SK-N-SH (cell line): ENCODE data around the gene SMYD3. TPM values are rescaled to one million over a fixed set of nuclear protein-coding genes. Genes with fewer than 3 reads are reported as not detected.

Source experiments
- CTCF ChIA-PET: fragments of 300-600, 350-600 bp; formaldehyde crosslinking; extraction: SDS; loops from one replicate; lab custom pipeline; 2021; lab: Yijun Ruan, JAX
- POLR2A ChIA-PET: fragments of 350-600 bp; sonication (Branson Sonifier 250); formaldehyde crosslinking; extraction: SDS; loops from one replicate; lab custom pipeline; 2020; ENCODE audit warnings: antibody characterized with exemption, inconsistent platforms; lab: Yijun Ruan, JAX
- DNase-seq: peaks from one replicate; pipeline ENCODE4 v3.0.0; 2012
- H2AFZ ChIP-seq: fragments of 200-600 bp; sonication (generic); 2 replicates; pipeline ENCODE4 v1.8.1; 2016; ENCODE audit warnings: antibody characterized with exemption, mild to moderate bottlenecking, low read depth
- H3F3A ChIP-seq: fragments of 200-600 bp; sonication (generic); replicated peaks from 2 replicates; pipeline ENCODE3; 2016; ENCODE audit warnings: antibody characterized with exemption, mild to moderate bottlenecking; ENCODE audit not compliant: insufficient read depth
- H3K27ac ChIP-seq, 2 experiments: fragments of 200-500 bp in 1 of 2; fragments of 200-600 bp in 1 of 2; sonication (Bioruptor generic) in 1 of 2; sonication (generic), shearing (Covaris generic) in 1 of 2; 2 replicates each; pipeline versions ENCODE4 v1.5.1 to v1.6.1; 2014 to 2016; ENCODE audit warnings: low read depth in 2 of 2, inconsistent platforms in 1 of 2, low read length in 1 of 2, mild to moderate bottlenecking in 1 of 2, mixed read lengths in 1 of 2
- H3K27me3 ChIP-seq: fragments of 200-600 bp; sonication (generic), shearing (Covaris generic); 2 replicates; pipeline ENCODE4 v1.6.1; 2016; ENCODE audit warnings: mixed run types; ENCODE audit not compliant: insufficient read depth
- H3K36me3 ChIP-seq, 2 experiments: fragments of 200-500 bp in 1 of 2; fragments of 200-600 bp in 1 of 2; sonication (Bioruptor generic) in 1 of 2; sonication (generic) in 1 of 2; replicated peaks in 1 of 2; 2 replicates each; pipeline versions ENCODE3 to v1.5.1; 2014 to 2016; ENCODE audit warnings: low read length in 1 of 2, mild to moderate bottlenecking in 1 of 2; ENCODE audit not compliant: insufficient read depth in 2 of 2, control insufficient read depth in 1 of 2
- H3K4me1 ChIP-seq, 2 experiments: fragments of 200-500 bp in 1 of 2; fragments of 200-600 bp in 1 of 2; sonication (Bioruptor generic) in 1 of 2; sonication (generic), shearing (Covaris generic) in 1 of 2; 2 replicates each; pipeline versions ENCODE4 v1.5.1 to v1.6.1; 2014 to 2016; ENCODE audit warnings: low read depth in 1 of 2, low read length in 1 of 2, mixed run types in 1 of 2; ENCODE audit not compliant: insufficient read depth in 2 of 2, control insufficient read depth in 1 of 2
- H3K4me2 ChIP-seq: fragments of 200-600 bp; sonication (generic), shearing (Covaris generic); 2 replicates; pipeline ENCODE4 v1.6.1; 2017; ENCODE audit warnings: mixed run types
- H3K4me3 ChIP-seq, 2 experiments: fragments of 200-500 bp in 1 of 2; fragments of 200-600 bp in 1 of 2; sonication (Bioruptor generic) in 1 of 2; sonication (generic), shearing (Covaris generic) in 1 of 2; 2 replicates each; pipeline versions ENCODE4 v1.5.1 to v1.8.1; 2014 to 2016; ENCODE audit warnings: low read depth in 2 of 2, inconsistent platforms in 1 of 2, low read length in 1 of 2, mild to moderate bottlenecking in 1 of 2, mixed read lengths in 1 of 2, moderate library complexity in 1 of 2
- H3K79me2 ChIP-seq: fragments of 200-600 bp; sonication (generic); 2 replicates; pipeline ENCODE4 v1.8.1; 2017; ENCODE audit warnings: mild to moderate bottlenecking; ENCODE audit not compliant: insufficient read depth
- H3K9ac ChIP-seq: fragments of 200-600 bp; sonication (generic); 2 replicates; pipeline ENCODE4 v1.6.1; 2017; ENCODE audit warnings: mixed run types
- H3K9me2 ChIP-seq: fragments of 200-600 bp; sonication (generic); 2 replicates; pipeline ENCODE4 v1.6.1; 2017; ENCODE audit warnings: mixed run types
- H3K9me3 ChIP-seq: fragments of 200-600 bp; sonication (generic); 2 replicates; pipeline ENCODE4 v1.6.1; 2017; ENCODE audit warnings: mixed run types, mild to moderate bottlenecking, moderate library complexity
- H4K20me1 ChIP-seq: fragments of 200-600 bp; sonication (generic); 2 replicates; pipeline ENCODE4 v1.6.1; 2017; ENCODE audit warnings: mild to moderate bottlenecking, mixed run types; ENCODE audit not compliant: insufficient read depth
- CHD2 ChIP-seq: fragments of 150-350 bp; IDR thresholded peaks from 2 replicates; pipeline ENCODE4 v1.6.1; 2018; ENCODE audit warnings: low read length; ENCODE audit not compliant: partially characterized antibody
- EP300 ChIP-seq, 2 experiments: IDR thresholded peaks; 2 replicates each; pipeline versions ENCODE4 v1.4.0 to v1.6.1; 2012; ENCODE audit warnings: borderline replicate concordance in 1 of 2, low read depth in 1 of 2, low read length in 1 of 2
- FOXM1 ChIP-seq: IDR thresholded peaks from 2 replicates; pipeline ENCODE4 v1.4.0; 2012; ENCODE audit warnings: low read depth, mild to moderate bottlenecking
- JUND ChIP-seq: IDR thresholded peaks from 2 replicates; pipeline ENCODE4 v1.4.0; 2012
- MEF2A ChIP-seq: IDR thresholded peaks from 2 replicates; pipeline ENCODE4 v1.4.0; 2012; ENCODE audit warnings: low read depth, borderline replicate concordance
- MXI1 ChIP-seq: IDR thresholded peaks from 2 replicates; pipeline ENCODE4 v1.6.1; 2012; ENCODE audit warnings: mild to moderate bottlenecking, low read depth, low read length, improper control_type of control experiment
- NFIC ChIP-seq: IDR thresholded peaks from 2 replicates; pipeline ENCODE4 v1.4.0; 2012; ENCODE audit warnings: borderline replicate concordance
- RAD21 ChIP-seq: IDR thresholded peaks from 2 replicates; pipeline ENCODE4 v1.6.1; 2012; ENCODE audit warnings: mild to moderate bottlenecking, low read length
- RFX5 ChIP-seq: IDR thresholded peaks from 2 replicates; pipeline ENCODE4 v1.6.1; 2012; ENCODE audit warnings: mild to moderate bottlenecking, improper control_type of control experiment, low read length
- RXRA ChIP-seq: IDR thresholded peaks from 2 replicates; pipeline ENCODE4 v1.4.0; 2012; ENCODE audit warnings: low read depth, mild to moderate bottlenecking, borderline replicate concordance
- TCF12 ChIP-seq: IDR thresholded peaks from 2 replicates; pipeline ENCODE4 v1.4.0; 2012
- TEAD4 ChIP-seq: IDR thresholded peaks from 2 replicates; pipeline ENCODE4 v1.4.0; 2012; ENCODE audit warnings: mild to moderate bottlenecking, borderline replicate concordance; ENCODE audit not compliant: insufficient read depth
- YY1 ChIP-seq: IDR thresholded peaks from 2 replicates; pipeline ENCODE4 v1.4.0; 2012; ENCODE audit warnings: low read depth, mild to moderate bottlenecking
- WGBS: methylation state at CpG from one replicate; pipeline ENCODE4 v1.1.6; 2017; ENCODE audit warnings: low lambda C conversion rate; 5-methylcytosine and 5-hydroxymethylcytosine counted together
- polyA plus RNA-seq, 3 experiments: library from polyadenylated mRNA; depleted of rRNA; stranded (reverse); fragments of >200 nt; gene quantifications; 2 replicates each; pipeline ENCODE4 v1.2.3, GENCODE V29; 2012
- TF ChIP-seq, protein P1 (sequence below): fragments of 200-600 bp; sonication (generic); IDR thresholded peaks from 2 replicates; pipeline ENCODE4 v1.6.1; 2017; ENCODE audit warnings: antibody characterized with exemption, mild to moderate bottlenecking, moderate library complexity
- TF ChIP-seq, protein P2 (sequence below): IDR thresholded peaks from 2 replicates; pipeline ENCODE4 v1.4.0; 2012; ENCODE audit warnings: low read depth
- TF ChIP-seq, protein P3 (sequence below): IDR thresholded peaks from 2 replicates; pipeline ENCODE4 v1.4.0; 2012; ENCODE audit warnings: low read depth, borderline replicate concordance
- TF ChIP-seq, protein P4 (sequence below): IDR thresholded peaks from 2 replicates; pipeline ENCODE4 v1.6.1; 2012; ENCODE audit warnings: mild to moderate bottlenecking, low read depth, low read length, moderate library complexity

Gene SMYD3
- polyA plus RNA-seq, 1 of the 3 experiments (the other 2 are of a cell fraction), result 31.4 TPM

DNA sequence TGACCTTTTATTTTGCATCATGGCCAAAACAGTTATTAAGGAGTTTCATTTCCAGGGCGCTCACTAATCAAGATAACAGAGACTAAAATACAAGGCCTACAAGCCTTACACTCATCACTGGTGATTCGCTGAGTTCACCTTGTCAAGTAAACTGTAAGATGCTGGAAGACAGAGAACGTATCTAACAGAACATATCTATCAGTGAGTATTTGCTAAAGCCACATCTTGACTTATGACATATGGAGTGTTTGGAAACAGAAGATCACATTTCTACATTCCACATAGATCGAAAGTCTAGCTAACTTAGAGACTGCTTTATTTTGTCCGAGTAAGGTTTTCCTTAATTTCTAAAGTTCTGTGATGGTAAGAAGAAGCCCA is 506.5 kb downstream of the SMYD3 start:
- CTCF ChIA-PET, result interaction anchor here (2.3 kb wide), 1 partner anchor 847 kb away, joined by 9 read pairs; no protein-coding TSS in a partner anchor
- no peak for DNase-seq
- Histone ChIP-seq H3K9me3 (no peaks in the 10 kb centered on the region), H3K4me2 (no peak overlapping the region), H4K20me1 (no peaks in the 10 kb centered on the region), H3F3A (peaks cover 16% of the 10 kb centered on the region), H3K4me1 (peaks cover 4 to 36% of the 10 kb centered on the region in 2 experiments; a peak in 3 of 4 replicates), H2AFZ (no peak overlapping the region), H3K27ac (peak overlapping the region; percentile 66 to 97; a peak in 3 of 4 replicates), H3K4me3 (no peak overlapping the region), H3K79me2 (no peaks in the 10 kb centered on the region), H3K9ac (no peak overlapping the region), H3K36me3 (no peaks in the 10 kb centered on the region), H3K9me2 (no peaks in the 10 kb centered on the region), H3K27me3 (no peaks in the 10 kb centered on the region)
- WGBS, result 95% methylated on average over 5 of the region's 5 CpGs
- POLR2A ChIA-PET, result no interaction called here
- TF ChIP-seq TCF12, result no peak
- no peak for TF ChIP-seq MXI1
- TF ChIP-seq TEAD4, result no peak
- no peak for TF ChIP-seq FOXM1
- no peak for TF ChIP-seq RXRA
- TF ChIP-seq RFX5, result no peak
- no peak for TF ChIP-seq JUND
- no peak for TF ChIP-seq RAD21
- TF ChIP-seq EP300 (IDR thresholded peaks at IDR 0.05; ENCODE audit: borderline replicate concordance in 1 of 2, low read depth in 1 of 2, low read length in 1 of 2), result no peak
- TF ChIP-seq, protein P1, sequence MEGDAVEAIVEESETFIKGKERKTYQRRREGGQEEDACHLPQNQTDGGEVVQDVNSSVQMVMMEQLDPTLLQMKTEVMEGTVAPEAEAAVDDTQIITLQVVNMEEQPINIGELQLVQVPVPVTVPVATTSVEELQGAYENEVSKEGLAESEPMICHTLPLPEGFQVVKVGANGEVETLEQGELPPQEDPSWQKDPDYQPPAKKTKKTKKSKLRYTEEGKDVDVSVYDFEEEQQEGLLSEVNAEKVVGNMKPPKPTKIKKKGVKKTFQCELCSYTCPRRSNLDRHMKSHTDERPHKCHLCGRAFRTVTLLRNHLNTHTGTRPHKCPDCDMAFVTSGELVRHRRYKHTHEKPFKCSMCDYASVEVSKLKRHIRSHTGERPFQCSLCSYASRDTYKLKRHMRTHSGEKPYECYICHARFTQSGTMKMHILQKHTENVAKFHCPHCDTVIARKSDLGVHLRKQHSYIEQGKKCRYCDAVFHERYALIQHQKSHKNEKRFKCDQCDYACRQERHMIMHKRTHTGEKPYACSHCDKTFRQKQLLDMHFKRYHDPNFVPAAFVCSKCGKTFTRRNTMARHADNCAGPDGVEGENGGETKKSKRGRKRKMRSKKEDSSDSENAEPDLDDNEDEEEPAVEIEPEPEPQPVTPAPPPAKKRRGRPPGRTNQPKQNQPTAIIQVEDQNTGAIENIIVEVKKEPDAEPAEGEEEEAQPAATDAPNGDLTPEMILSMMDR, result no peak
- TF ChIP-seq, protein P2, sequence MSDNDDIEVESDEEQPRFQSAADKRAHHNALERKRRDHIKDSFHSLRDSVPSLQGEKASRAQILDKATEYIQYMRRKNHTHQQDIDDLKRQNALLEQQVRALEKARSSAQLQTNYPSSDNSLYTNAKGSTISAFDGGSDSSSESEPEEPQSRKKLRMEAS, result no peak
- no peak for TF ChIP-seq NFIC
- TF ChIP-seq, protein P3, sequence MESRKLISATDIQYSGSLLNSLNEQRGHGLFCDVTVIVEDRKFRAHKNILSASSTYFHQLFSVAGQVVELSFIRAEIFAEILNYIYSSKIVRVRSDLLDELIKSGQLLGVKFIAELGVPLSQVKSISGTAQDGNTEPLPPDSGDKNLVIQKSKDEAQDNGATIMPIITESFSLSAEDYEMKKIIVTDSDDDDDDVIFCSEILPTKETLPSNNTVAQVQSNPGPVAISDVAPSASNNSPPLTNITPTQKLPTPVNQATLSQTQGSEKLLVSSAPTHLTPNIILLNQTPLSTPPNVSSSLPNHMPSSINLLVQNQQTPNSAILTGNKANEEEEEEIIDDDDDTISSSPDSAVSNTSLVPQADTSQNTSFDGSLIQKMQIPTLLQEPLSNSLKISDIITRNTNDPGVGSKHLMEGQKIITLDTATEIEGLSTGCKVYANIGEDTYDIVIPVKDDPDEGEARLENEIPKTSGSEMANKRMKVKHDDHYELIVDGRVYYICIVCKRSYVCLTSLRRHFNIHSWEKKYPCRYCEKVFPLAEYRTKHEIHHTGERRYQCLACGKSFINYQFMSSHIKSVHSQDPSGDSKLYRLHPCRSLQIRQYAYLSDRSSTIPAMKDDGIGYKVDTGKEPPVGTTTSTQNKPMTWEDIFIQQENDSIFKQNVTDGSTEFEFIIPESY, result no peak
- no peak for TF ChIP-seq MEF2A
- TF ChIP-seq CHD2, result no peak
- TF ChIP-seq, protein P4, sequence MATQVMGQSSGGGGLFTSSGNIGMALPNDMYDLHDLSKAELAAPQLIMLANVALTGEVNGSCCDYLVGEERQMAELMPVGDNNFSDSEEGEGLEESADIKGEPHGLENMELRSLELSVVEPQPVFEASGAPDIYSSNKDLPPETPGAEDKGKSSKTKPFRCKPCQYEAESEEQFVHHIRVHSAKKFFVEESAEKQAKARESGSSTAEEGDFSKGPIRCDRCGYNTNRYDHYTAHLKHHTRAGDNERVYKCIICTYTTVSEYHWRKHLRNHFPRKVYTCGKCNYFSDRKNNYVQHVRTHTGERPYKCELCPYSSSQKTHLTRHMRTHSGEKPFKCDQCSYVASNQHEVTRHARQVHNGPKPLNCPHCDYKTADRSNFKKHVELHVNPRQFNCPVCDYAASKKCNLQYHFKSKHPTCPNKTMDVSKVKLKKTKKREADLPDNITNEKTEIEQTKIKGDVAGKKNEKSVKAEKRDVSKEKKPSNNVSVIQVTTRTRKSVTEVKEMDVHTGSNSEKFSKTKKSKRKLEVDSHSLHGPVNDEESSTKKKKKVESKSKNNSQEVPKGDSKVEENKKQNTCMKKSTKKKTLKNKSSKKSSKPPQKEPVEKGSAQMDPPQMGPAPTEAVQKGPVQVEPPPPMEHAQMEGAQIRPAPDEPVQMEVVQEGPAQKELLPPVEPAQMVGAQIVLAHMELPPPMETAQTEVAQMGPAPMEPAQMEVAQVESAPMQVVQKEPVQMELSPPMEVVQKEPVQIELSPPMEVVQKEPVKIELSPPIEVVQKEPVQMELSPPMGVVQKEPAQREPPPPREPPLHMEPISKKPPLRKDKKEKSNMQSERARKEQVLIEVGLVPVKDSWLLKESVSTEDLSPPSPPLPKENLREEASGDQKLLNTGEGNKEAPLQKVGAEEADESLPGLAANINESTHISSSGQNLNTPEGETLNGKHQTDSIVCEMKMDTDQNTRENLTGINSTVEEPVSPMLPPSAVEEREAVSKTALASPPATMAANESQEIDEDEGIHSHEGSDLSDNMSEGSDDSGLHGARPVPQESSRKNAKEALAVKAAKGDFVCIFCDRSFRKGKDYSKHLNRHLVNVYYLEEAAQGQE, result no peak
- no peak for TF ChIP-seq YY1
